KG1 (cell line): ENCODE data around the gene ARHGEF12.

Experiments used
- DNase-seq: peaks from one replicate; lab custom pipeline; 2025; lab: John Stamatoyannopoulos, UW

Gene ARHGEF12

GRCh38 chr11:120424185-120424969 is 88.2 kb downstream of the ARHGEF12 start:
- no peak for DNase-seq

GRCh38 chr11:120424970-120425332 is 88.7 kb downstream of the ARHGEF12 start:
- no peak for DNase-seq

GRCh38 chr11:120425527-120425926 is 89.3 kb downstream of the ARHGEF12 start:
- no peak for DNase-seq

GRCh38 chr11:120430146-120430545 is 93.9 kb downstream of the ARHGEF12 start:
- DNase-seq: no peak

- no peak for DNase-seq
These were observed 95.4 kb downstream of the ARHGEF12 start for GRCh38 chr11:120431633-120432032.

- DNase-seq: no peak
These were observed 96.1 kb downstream of the ARHGEF12 start for GRCh38 chr11:120432056-120433018.

GRCh38 chr11:120441592-120441991 is 105.4 kb downstream of the ARHGEF12 start:
- no peak for DNase-seq

- DNase-seq: no peak
These were observed 105.8 kb downstream of the ARHGEF12 start for GRCh38 chr11:120442031-120442430.

GRCh38 chr11:120446802-120447201 is 110.6 kb downstream of the ARHGEF12 start:
- DNase-seq: no peak

- DNase-seq: no peak
These were observed 112.0 kb downstream of the ARHGEF12 start for GRCh38 chr11:120448240-120448639.

GRCh38 chr11:120455487-120455886 is 119.3 kb downstream of the ARHGEF12 start:
- no peak for DNase-seq

GRCh38 chr11:120457996-120458395 is 121.8 kb downstream of the ARHGEF12 start:
- no peak for DNase-seq

GRCh38 chr11:120462825-120463224 is 126.6 kb downstream of the ARHGEF12 start:
- DNase-seq: no peak

GRCh38 chr11:120465921-120466534 is 129.8 kb downstream of the ARHGEF12 start:
- DNase-seq: no peak

GRCh38 chr11:120467627-120468026 is 131.4 kb downstream of the ARHGEF12 start:
- DNase-seq: no peak

- no peak for DNase-seq
These were observed 134.9 kb downstream of the ARHGEF12 start for GRCh38 chr11:120471131-120471530.

GRCh38 chr11:120471994-120472393 is 135.8 kb downstream of the ARHGEF12 start:
- no peak for DNase-seq

GRCh38 chr11:120473503-120473902 is 137.3 kb downstream of the ARHGEF12 start:
- no peak for DNase-seq

GRCh38 chr11:120482149-120482548 is 145.9 kb downstream of the ARHGEF12 start:
- no peak for DNase-seq

GRCh38 chr11:120484722-120485121 is 148.5 kb downstream of the ARHGEF12 start:
- DNase-seq: no peak

GRCh38 chr11:120486138-120486537 is 149.9 kb downstream of the ARHGEF12 start:
- DNase-seq: no peak

GRCh38 chr11:120489799-120490198 is 153.6 kb downstream of the ARHGEF12 start:
- no peak for DNase-seq

GRCh38 chr11:120492486-120492885 is 156.3 kb downstream of the ARHGEF12 start:
- no peak for DNase-seq
